ENCODE results near the gene GALNT14.

DNA sequence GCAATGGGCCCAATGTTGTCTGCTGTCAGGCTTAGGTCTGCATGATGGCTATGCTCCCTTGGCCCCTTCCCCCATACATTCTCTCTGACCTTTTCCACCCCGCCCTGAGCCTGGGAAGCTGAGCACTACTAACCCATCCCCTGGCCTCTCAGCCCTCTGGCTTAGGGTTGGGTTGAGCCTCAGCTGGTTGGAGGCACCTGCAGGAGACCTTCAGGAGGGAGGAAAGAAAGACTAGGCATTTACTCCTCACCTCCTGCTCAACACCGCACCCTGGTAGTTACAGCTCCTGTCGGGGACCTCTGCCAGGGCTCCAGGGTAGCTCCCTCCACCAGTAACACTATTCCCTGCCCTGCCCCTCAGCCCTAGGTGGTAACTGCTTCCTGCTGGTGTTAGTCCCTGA, 80.5 kb downstream of the GALNT14 start:
- no peak for TF ChIP-seq REPIN1 (tag by site-specific recombination; IDR thresholded peaks at IDR 0.05; ENCODE audit: low read depth)
- TF ChIP-seq, protein P1, sequence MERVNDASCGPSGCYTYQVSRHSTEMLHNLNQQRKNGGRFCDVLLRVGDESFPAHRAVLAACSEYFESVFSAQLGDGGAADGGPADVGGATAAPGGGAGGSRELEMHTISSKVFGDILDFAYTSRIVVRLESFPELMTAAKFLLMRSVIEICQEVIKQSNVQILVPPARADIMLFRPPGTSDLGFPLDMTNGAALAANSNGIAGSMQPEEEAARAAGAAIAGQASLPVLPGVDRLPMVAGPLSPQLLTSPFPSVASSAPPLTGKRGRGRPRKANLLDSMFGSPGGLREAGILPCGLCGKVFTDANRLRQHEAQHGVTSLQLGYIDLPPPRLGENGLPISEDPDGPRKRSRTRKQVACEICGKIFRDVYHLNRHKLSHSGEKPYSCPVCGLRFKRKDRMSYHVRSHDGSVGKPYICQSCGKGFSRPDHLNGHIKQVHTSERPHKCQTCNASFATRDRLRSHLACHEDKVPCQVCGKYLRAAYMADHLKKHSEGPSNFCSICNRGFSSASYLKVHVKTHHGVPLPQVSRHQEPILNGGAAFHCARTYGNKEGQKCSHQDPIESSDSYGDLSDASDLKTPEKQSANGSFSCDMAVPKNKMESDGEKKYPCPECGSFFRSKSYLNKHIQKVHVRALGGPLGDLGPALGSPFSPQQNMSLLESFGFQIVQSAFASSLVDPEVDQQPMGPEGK (tag by site-specific recombination; IDR thresholded peaks at IDR 0.05), result no peak
- TF ChIP-seq, protein P2, sequence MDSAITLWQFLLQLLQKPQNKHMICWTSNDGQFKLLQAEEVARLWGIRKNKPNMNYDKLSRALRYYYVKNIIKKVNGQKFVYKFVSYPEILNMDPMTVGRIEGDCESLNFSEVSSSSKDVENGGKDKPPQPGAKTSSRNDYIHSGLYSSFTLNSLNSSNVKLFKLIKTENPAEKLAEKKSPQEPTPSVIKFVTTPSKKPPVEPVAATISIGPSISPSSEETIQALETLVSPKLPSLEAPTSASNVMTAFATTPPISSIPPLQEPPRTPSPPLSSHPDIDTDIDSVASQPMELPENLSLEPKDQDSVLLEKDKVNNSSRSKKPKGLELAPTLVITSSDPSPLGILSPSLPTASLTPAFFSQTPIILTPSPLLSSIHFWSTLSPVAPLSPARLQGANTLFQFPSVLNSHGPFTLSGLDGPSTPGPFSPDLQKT (IDR thresholded peaks at IDR 0.05; ENCODE audit: borderline replicate concordance, low read depth, low read length), result no peak
- TF ChIP-seq ZFP37 (tag by site-specific recombination; IDR thresholded peaks at IDR 0.05), result no peak
- TF ChIP-seq, protein P3, sequence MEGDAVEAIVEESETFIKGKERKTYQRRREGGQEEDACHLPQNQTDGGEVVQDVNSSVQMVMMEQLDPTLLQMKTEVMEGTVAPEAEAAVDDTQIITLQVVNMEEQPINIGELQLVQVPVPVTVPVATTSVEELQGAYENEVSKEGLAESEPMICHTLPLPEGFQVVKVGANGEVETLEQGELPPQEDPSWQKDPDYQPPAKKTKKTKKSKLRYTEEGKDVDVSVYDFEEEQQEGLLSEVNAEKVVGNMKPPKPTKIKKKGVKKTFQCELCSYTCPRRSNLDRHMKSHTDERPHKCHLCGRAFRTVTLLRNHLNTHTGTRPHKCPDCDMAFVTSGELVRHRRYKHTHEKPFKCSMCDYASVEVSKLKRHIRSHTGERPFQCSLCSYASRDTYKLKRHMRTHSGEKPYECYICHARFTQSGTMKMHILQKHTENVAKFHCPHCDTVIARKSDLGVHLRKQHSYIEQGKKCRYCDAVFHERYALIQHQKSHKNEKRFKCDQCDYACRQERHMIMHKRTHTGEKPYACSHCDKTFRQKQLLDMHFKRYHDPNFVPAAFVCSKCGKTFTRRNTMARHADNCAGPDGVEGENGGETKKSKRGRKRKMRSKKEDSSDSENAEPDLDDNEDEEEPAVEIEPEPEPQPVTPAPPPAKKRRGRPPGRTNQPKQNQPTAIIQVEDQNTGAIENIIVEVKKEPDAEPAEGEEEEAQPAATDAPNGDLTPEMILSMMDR (tag by site-specific recombination; IDR thresholded peaks at IDR 0.05), result no peak
